IMR-90 (cell line): ENCODE measurements around the gene SOX5.

Source experiments
- CHD1 ChIP-seq: IDR thresholded peaks from 2 replicates; pipeline ENCODE4 v1.6.1; 2012; ENCODE audit warnings: low read depth, low read length, improper control_type of control experiment
- CTCF ChIP-seq: conservative IDR thresholded peaks from 2 replicates; pipeline ENCODE4 v1.5.1; 2012; ENCODE audit warnings: mild to moderate bottlenecking, low read depth, low read length, improper control_type of control experiment
- FOS ChIP-seq: fragments of 150-350 bp; IDR thresholded peaks from 2 replicates; pipeline ENCODE4 v1.6.1; 2016; ENCODE audit warnings: low read depth, low read length
- MAFK ChIP-seq: IDR thresholded peaks from 2 replicates; pipeline ENCODE4 v1.6.1; 2012; ENCODE audit warnings: low read depth, low read length, improper control_type of control experiment
- MXI1 ChIP-seq: IDR thresholded peaks from 2 replicates; pipeline ENCODE4 v1.6.1; 2012; ENCODE audit warnings: low read depth, mild to moderate bottlenecking, low read length, moderate library complexity, borderline replicate concordance
- POLR2A ChIP-seq: IDR thresholded peaks from 2 replicates; pipeline ENCODE4 v1.6.1; 2012; ENCODE audit warnings: mild to moderate bottlenecking, low read depth, low read length
- RAD21 ChIP-seq: IDR thresholded peaks from 2 replicates; pipeline ENCODE4 v1.6.1; 2012; ENCODE audit warnings: low read length, improper control_type of control experiment
- RCOR1 ChIP-seq: IDR thresholded peaks from 2 replicates; pipeline ENCODE4 v1.6.1; 2012; ENCODE audit warnings: mild to moderate bottlenecking, low read length, improper control_type of control experiment; ENCODE audit not compliant: insufficient replicate concordance
- RFX5 ChIP-seq: IDR thresholded peaks from 2 replicates; pipeline ENCODE4 v1.8.0; 2012; ENCODE audit warnings: low read depth, mild to moderate bottlenecking, low read length, moderate library complexity
- TF ChIP-seq, protein P1 (sequence below): fragments of 150-350 bp; IDR thresholded peaks from 2 replicates; pipeline ENCODE4 v1.6.1; 2017; ENCODE audit warnings: mild to moderate bottlenecking, antibody characterized with exemption, low read length, low read depth

GRCh38 chr12:23596568-23596967 is 352.9 kb downstream of the SOX5 start:
- TF ChIP-seq CHD1, result no peak
- no peak for TF ChIP-seq CTCF
- no peak for TF ChIP-seq POLR2A
- no peak for TF ChIP-seq RAD21
- no peak for TF ChIP-seq FOS
- TF ChIP-seq MXI1, result no peak
- no peak for TF ChIP-seq MAFK
- no peak for TF ChIP-seq RCOR1
- TF ChIP-seq, protein P1, sequence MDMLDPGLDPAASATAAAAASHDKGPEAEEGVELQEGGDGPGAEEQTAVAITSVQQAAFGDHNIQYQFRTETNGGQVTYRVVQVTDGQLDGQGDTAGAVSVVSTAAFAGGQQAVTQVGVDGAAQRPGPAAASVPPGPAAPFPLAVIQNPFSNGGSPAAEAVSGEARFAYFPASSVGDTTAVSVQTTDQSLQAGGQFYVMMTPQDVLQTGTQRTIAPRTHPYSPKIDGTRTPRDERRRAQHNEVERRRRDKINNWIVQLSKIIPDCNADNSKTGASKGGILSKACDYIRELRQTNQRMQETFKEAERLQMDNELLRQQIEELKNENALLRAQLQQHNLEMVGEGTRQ, result no peak
- TF ChIP-seq RFX5, result no peak
